HG02884 (cell line): Measurements from ENCODE around the gene KRT74.

ENCODE experiments used
- ATAC-seq: cut with Tn5 transposase; IDR thresholded peaks from one replicate; pipeline ENCODE4 v1.9.1; 2021; ENCODE audit warnings: mild to moderate bottlenecking, moderate library complexity; ENCODE audit not compliant: unreplicated experiment

Gene KRT74

GRCh38 chr12:52522346-52523011, 51.2 kb downstream of the KRT74 start:
- no peak for ATAC-seq

- no peak for ATAC-seq
Measured at GRCh38 chr12:52521568-52522266, 51.9 kb downstream of the KRT74 start.

- no peak for ATAC-seq
Measured at GRCh38 chr12:52521175-52521567, 52.5 kb downstream of the KRT74 start.

- no peak for ATAC-seq
Measured at GRCh38 chr12:52519826-52520662, 53.6 kb downstream of the KRT74 start, which contains the start of gene KRT5. Gene KRT5, minus strand, starts transcription at chr12:52520394. Its CDS starts 98 bp downstream, at chr12:52520296.

GRCh38 chr12:52519387-52519703, 54.3 kb downstream of the KRT74 start:
- no peak for ATAC-seq

- ATAC-seq = no peak
Measured at GRCh38 chr12:52518574-52519386, 54.9 kb downstream of the KRT74 start.

GRCh38 chr12:52517888-52518287, 55.8 kb downstream of the KRT74 start:
- ATAC-seq = no peak

GRCh38 chr12:52517005-52517835, 56.4 kb downstream of the KRT74 start:
- ATAC-seq = no peak

GRCh38 chr12:52515927-52516831, 57.5 kb downstream of the KRT74 start:
- no peak for ATAC-seq
